SK-N-SH treated with all-trans-retinoic acid at 6 μM for 48 hours (cell line): ENCODE measurements around the gene MED7.

Source experiments
- ATAC-seq: fragments of 200-7000 bp; cut with Tn5 transposase; 3 replicates; pipeline ENCODE4 v1.9.1; 2020; ENCODE audit warnings: mild to moderate bottlenecking, moderate library complexity
- ARNTL ChIP-seq: fragments of 450-650 bp; formaldehyde crosslinking; IDR thresholded peaks from 2 replicates; pipeline ENCODE4 v1.5.0; 2020; ENCODE audit warnings: low read depth, mild to moderate bottlenecking, moderate library complexity, borderline replicate concordance
- BACH2 ChIP-seq: fragments of 250-450 bp; sonication (Bioruptor Pico); IDR thresholded peaks from 2 replicates; pipeline ENCODE4 v1.9.0; 2021; ENCODE audit warnings: mild to moderate bottlenecking, borderline replicate concordance
- CREB5 ChIP-seq: fragments of 250-450 bp; sonication (Bioruptor Pico); IDR thresholded peaks from 2 replicates; pipeline ENCODE4 v1.5.1; 2020; ENCODE audit warnings: low read depth, mild to moderate bottlenecking, moderate library complexity
- CSDC2 ChIP-seq: fragments of 250-450 bp; sonication (Bioruptor Pico); IDR thresholded peaks from 2 replicates; pipeline ENCODE4 v1.5.0; 2020; ENCODE audit warnings: mild to moderate bottlenecking, moderate library complexity
- CSRNP3 ChIP-seq: fragments of 250-450 bp; sonication (Bioruptor Pico); IDR thresholded peaks from 2 replicates; pipeline ENCODE4 v1.5.1; 2021; ENCODE audit warnings: mild to moderate bottlenecking, moderate library complexity
- ESRRG ChIP-seq: fragments of 250-450 bp; sonication (Bioruptor Pico); IDR thresholded peaks from 2 replicates; pipeline ENCODE4 v1.6.1; 2021; ENCODE audit warnings: mild to moderate bottlenecking
- GLIS3 ChIP-seq: fragments of 250-450 bp; sonication (Bioruptor Pico); IDR thresholded peaks from 2 replicates; pipeline ENCODE4 v1.5.0; 2020; ENCODE audit warnings: mild to moderate bottlenecking, moderate library complexity
- ISL1 ChIP-seq: fragments of 250-450 bp; sonication (Bioruptor Pico); IDR thresholded peaks from 2 replicates; pipeline ENCODE4 v2.1.2; 2022; ENCODE audit warnings: mild to moderate bottlenecking, moderate library complexity
- OSR1 ChIP-seq: fragments of 250-450 bp; sonication (Bioruptor Pico); IDR thresholded peaks from 2 replicates; pipeline ENCODE4 v1.8.0; 2022; ENCODE audit warnings: moderate library complexity, mild to moderate bottlenecking, inconsistent platforms
- PATZ1 ChIP-seq: fragments of 250-450 bp; sonication (Bioruptor Pico); IDR thresholded peaks from 2 replicates; pipeline ENCODE4 v1.8.0; 2020; ENCODE audit warnings: mild to moderate bottlenecking, moderate library complexity, borderline replicate concordance
- POU6F1 ChIP-seq: fragments of 250-450 bp; sonication (Bioruptor Pico); IDR thresholded peaks from 2 replicates; pipeline ENCODE4 v1.8.0; 2021; ENCODE audit warnings: low read depth, mild to moderate bottlenecking, moderate library complexity, borderline replicate concordance
- PPARA ChIP-seq: fragments of 250-450 bp; sonication (Bioruptor Pico); IDR thresholded peaks from 2 replicates; pipeline ENCODE4 v1.5.0; 2020; ENCODE audit warnings: mild to moderate bottlenecking, borderline replicate concordance
- SNAI2 ChIP-seq: fragments of 250-450 bp; sonication (Bioruptor Pico); IDR thresholded peaks from 2 replicates; pipeline ENCODE4 v1.5.0; 2020; ENCODE audit warnings: mild to moderate bottlenecking, moderate library complexity
- TSHZ2 ChIP-seq: fragments of 250-450 bp; sonication (Bioruptor Pico); IDR thresholded peaks from 2 replicates; pipeline ENCODE4 v1.5.0; 2020; ENCODE audit warnings: mild to moderate bottlenecking, moderate library complexity
- ZC3H10 ChIP-seq: fragments of 250-450 bp; sonication (Bioruptor Pico); IDR thresholded peaks from 2 replicates; pipeline ENCODE4 v1.5.1; 2021; ENCODE audit warnings: mild to moderate bottlenecking, moderate library complexity
- ZFP3 ChIP-seq: fragments of 250-450 bp; sonication (Bioruptor Pico); IDR thresholded peaks from 2 replicates; pipeline ENCODE4 v1.5.0; 2020; ENCODE audit warnings: mild to moderate bottlenecking, moderate library complexity
- ZNF565 ChIP-seq: fragments of 450-650 bp; formaldehyde crosslinking; conservative IDR thresholded peaks from 2 replicates; pipeline ENCODE4 v1.5.0; 2020; ENCODE audit warnings: low read depth, mild to moderate bottlenecking, moderate library complexity
- ZNF70 ChIP-seq: fragments of 450-650 bp; formaldehyde crosslinking; IDR thresholded peaks from 2 replicates; pipeline ENCODE4 v1.5.0; 2020; ENCODE audit warnings: mild to moderate bottlenecking, moderate library complexity
- ZNF8 ChIP-seq: fragments of 450-650 bp; formaldehyde crosslinking; IDR thresholded peaks from 2 replicates; pipeline ENCODE4 v1.5.0; 2020; ENCODE audit warnings: mild to moderate bottlenecking, moderate library complexity

Gene MED7

GRCh38 chr5:157157293-157157891 is 14.7 kb upstream of the MED7 start:
- no peak for ATAC-seq
- no peak for TF ChIP-seq PATZ1
- TF ChIP-seq, all 23 proteins: peak for 0

GRCh38 chr5:157155297-157155696 is 12.6 kb upstream of the MED7 start:
- no peak for ATAC-seq
- TF ChIP-seq GLIS3 (no peak), ZNF8 (CRISPR knock-in tag) (no peak), OSR1 (CRISPR knock-in tag) (no peak), ZC3H10 (CRISPR knock-in tag) (no peak), BACH2 (CRISPR knock-in tag) (no peak), CREB5 (no peak), PATZ1 (no peak), POU6F1 (CRISPR knock-in tag) (no peak), ZNF70 (CRISPR knock-in tag) (no peak), CSRNP3 (CRISPR knock-in tag) (no peak), ESRRG (no peak), ARNTL (CRISPR knock-in tag) (no peak), PPARA (CRISPR knock-in tag) (no peak), ZFP3 (CRISPR knock-in tag) (no peak), ISL1 (CRISPR knock-in tag) (no peak), SNAI2 (CRISPR knock-in tag) (no peak), CSDC2 (CRISPR knock-in tag) (no peak), TSHZ2 (CRISPR knock-in tag) (no peak)

- TF ChIP-seq ZNF70 (CRISPR knock-in tag) (no peak), PPARA (CRISPR knock-in tag) (no peak), PATZ1 (no peak), OSR1 (CRISPR knock-in tag) (no peak), ZNF565 (CRISPR knock-in tag) (no peak), GLIS3 (no peak), CREB5 (no peak), POU6F1 (CRISPR knock-in tag) (no peak), SNAI2 (CRISPR knock-in tag) (no peak)
- TF ChIP-seq, all 23 proteins: peak for 0
- ATAC-seq, result no peak
These were observed 8.3 kb upstream of the MED7 start for GRCh38 chr5:157150995-157151394.
